WTC11 (cell line): ENCODE data around the gene KRT86.
"Not testable (repeated sequence)": the region's sequence is repeated elsewhere in the genome, so short reads cannot be mapped to it uniquely, and the experiment has no call there.

Experiments
- CTCF ChIP-seq: fragments of 200-600 bp; IDR thresholded peaks from 2 replicates; pipeline ENCODE4 v1.8.0; 2022; ENCODE audit warnings: antibody characterized with exemption
- E2F4 ChIP-seq: sonication (generic); formaldehyde crosslinking; IDR thresholded peaks from 2 replicates; pipeline ENCODE4 v1.8.1; 2022; ENCODE audit warnings: low read depth, mild to moderate bottlenecking, moderate library complexity, missing genetic modification reagents, borderline replicate concordance
- ETV6 ChIP-seq: sonication (generic); formaldehyde crosslinking; IDR thresholded peaks from 2 replicates; pipeline ENCODE4 v1.8.1; 2022; ENCODE audit warnings: mild to moderate bottlenecking, missing genetic modification reagents
- FOXK1 ChIP-seq: sonication (generic); formaldehyde crosslinking; IDR thresholded peaks from 2 replicates; pipeline ENCODE4 v1.8.0; 2022; ENCODE audit warnings: mild to moderate bottlenecking, moderate library complexity, missing genetic modification reagents
- GABPB1 ChIP-seq: sonication (generic); formaldehyde crosslinking; IDR thresholded peaks from 2 replicates; pipeline ENCODE4 v1.8.1; 2023; ENCODE audit warnings: mild to moderate bottlenecking, missing genetic modification reagents
- IRF2 ChIP-seq: sonication (generic); formaldehyde crosslinking; IDR thresholded peaks from 2 replicates; pipeline ENCODE4 v1.8.0; 2022; ENCODE audit warnings: low read depth, missing genetic modification reagents, borderline replicate concordance
- MXD4 ChIP-seq: fragments of 250-450 bp; sonication (Bioruptor Pico); IDR thresholded peaks from 2 replicates; pipeline ENCODE4 v1.8.0; 2021; ENCODE audit warnings: mild to moderate bottlenecking, moderate library complexity, borderline replicate concordance
- NFE2L1 ChIP-seq: sonication (generic); formaldehyde crosslinking; IDR thresholded peaks from 2 replicates; pipeline ENCODE4 v1.8.1; 2023; ENCODE audit warnings: missing genetic modification reagents
- NFYB ChIP-seq: sonication (generic); formaldehyde crosslinking; conservative IDR thresholded peaks from 2 replicates; pipeline ENCODE4 v1.8.0; 2022; ENCODE audit warnings: low read depth, missing genetic modification reagents
- TP53 ChIP-seq: sonication (generic); formaldehyde crosslinking; IDR thresholded peaks from 2 replicates; pipeline ENCODE4 v1.8.1; 2023; ENCODE audit warnings: mild to moderate bottlenecking, missing genetic modification reagents
- ZNF263 ChIP-seq: sonication (generic); formaldehyde crosslinking; IDR thresholded peaks from 2 replicates; pipeline ENCODE4 v1.8.1; 2022; ENCODE audit warnings: low read depth, mild to moderate bottlenecking, moderate library complexity, missing genetic modification reagents

- not testable (repeated sequence) for TF ChIP-seq CTCF; FOXK1 (CRISPR knock-in tag); NFYB (CRISPR knock-in tag); NFE2L1 (CRISPR knock-in tag); E2F4 (CRISPR knock-in tag); TP53 (CRISPR knock-in tag); IRF2 (CRISPR knock-in tag); ZNF263 (CRISPR knock-in tag); GABPB1 (CRISPR knock-in tag); ETV6 (CRISPR knock-in tag); MXD4
These were observed 70.6 kb downstream of the KRT86 start for GRCh38 chr12:52345041-52345440.
